GM12891 (cell line): ENCODE results near the gene MEF2C.

Experiments used
- PAX5 ChIP-seq: IDR thresholded peaks from 2 replicates; pipeline ENCODE4 v1.6.1; 2011; ENCODE audit warnings: low read length, moderate library complexity, mild to moderate bottlenecking; ENCODE audit not compliant: insufficient read depth, severe bottlenecking
- POLR2A ChIP-seq: IDR thresholded peaks from 2 replicates; pipeline ENCODE4 v1.6.1; 2011; ENCODE audit warnings: low read depth, low read length, control low read depth
- POLR2AphosphoS5 ChIP-seq: IDR thresholded peaks from 2 replicates; pipeline ENCODE4 v1.6.1; 2011; ENCODE audit warnings: low read depth, low read length, control low read depth
- SPI1 ChIP-seq: IDR thresholded peaks from 2 replicates; pipeline ENCODE4 v1.6.1; 2011; ENCODE audit warnings: low read depth, low read length, control low read depth
- TAF1 ChIP-seq: IDR thresholded peaks from 2 replicates; pipeline ENCODE4 v1.6.1; 2011; ENCODE audit warnings: low read depth, low read length, control low read depth

- TF ChIP-seq POLR2A (peak; percentile 54; the same call in 1 of the 2 replicates), TAF1 (no peak), SPI1 (no peak), POLR2AphosphoS5 (0 out of 2 replicates have a peak, but pooled peaks have one; percentile 34), PAX5 (no peak)
These were observed 146.5 kb downstream of the MEF2C start for GRCh38 chr5:88736494-88736893.
